Chondrocyte (in vitro differentiated cells): ENCODE measurements around the gene SNHG17. TPM values are rescaled to one million over a fixed set of nuclear protein-coding genes. Genes with fewer than 3 reads are reported as not detected.
"Not testable (repeated sequence)": the region's sequence is repeated elsewhere in the genome, so short reads cannot be mapped to it uniquely, and the experiment has no call there.

Source experiments
- DNase-seq: peaks from one replicate; pipeline ENCODE4 v3.0.0; 2021; ENCODE audit warnings: mixed read lengths, low spot score
- H3K27ac Mint-ChIP-seq: one replicate; pipeline ENCODE4 v1.8.0; 2021; ENCODE audit warnings: mild to moderate bottlenecking, moderate library complexity, mixed read lengths; ENCODE audit not compliant: unreplicated experiment
- H3K27me3 Mint-ChIP-seq: 2 replicates; pipeline ENCODE4 v1.8.0; 2021; ENCODE audit warnings: low read depth, mixed read lengths
- H3K36me3 Mint-ChIP-seq: 2 replicates; pipeline ENCODE4 v1.8.0; 2021; ENCODE audit warnings: low read depth, mixed read lengths
- H3K4me1 Mint-ChIP-seq: 2 replicates; pipeline ENCODE4 v1.8.0; 2021; ENCODE audit warnings: low read depth, mild to moderate bottlenecking, mixed read lengths
- H3K4me3 Mint-ChIP-seq: one replicate; pipeline ENCODE4 v1.8.0; 2021; ENCODE audit warnings: mild to moderate bottlenecking, moderate library complexity, mixed read lengths; ENCODE audit not compliant: unreplicated experiment
- H3K9me3 Mint-ChIP-seq: 2 replicates; pipeline ENCODE4 v1.8.0; 2021; ENCODE audit warnings: low read depth, mixed read lengths
- CTCF ChIP-seq: fragments of 200-600 bp; sonication (generic); IDR thresholded peaks from 2 replicates; pipeline ENCODE4 v1.5.0; 2021; ENCODE audit warnings: antibody characterized with exemption, mild to moderate bottlenecking, moderate library complexity
- total RNA-seq: library from RNA; stranded (reverse); gene quantifications from 3 replicates; pipeline ENCODE4 v1.2.1, GENCODE V29; 2021

The SNHG17 gene
- total RNA-seq, 1 donor from 2014 or later, result 24.1 TPM

DNA sequence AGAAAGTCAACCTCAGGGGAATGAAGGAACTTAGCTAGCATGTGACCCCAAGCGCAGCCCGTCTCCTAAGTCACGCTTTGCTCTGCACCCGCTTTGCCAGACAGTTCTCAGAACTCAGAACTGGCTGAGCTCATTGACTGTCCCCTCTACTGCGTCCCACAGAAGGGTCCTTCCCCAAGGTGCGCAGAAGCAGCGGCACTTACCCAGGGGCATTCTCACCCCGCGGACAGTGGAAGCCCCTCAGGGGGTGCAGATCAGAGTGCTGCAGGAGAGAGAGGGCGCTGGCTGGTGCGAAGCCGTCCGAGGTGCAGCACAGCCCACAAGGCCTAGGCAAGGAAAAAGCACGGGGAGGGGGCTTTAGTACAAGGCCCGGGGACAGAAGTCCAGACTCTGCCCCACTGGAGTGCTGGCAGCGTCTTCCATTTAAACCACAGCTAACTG lies 807 bp downstream of the SNHG17 start:
- DNase-seq, result no peak

DNA sequence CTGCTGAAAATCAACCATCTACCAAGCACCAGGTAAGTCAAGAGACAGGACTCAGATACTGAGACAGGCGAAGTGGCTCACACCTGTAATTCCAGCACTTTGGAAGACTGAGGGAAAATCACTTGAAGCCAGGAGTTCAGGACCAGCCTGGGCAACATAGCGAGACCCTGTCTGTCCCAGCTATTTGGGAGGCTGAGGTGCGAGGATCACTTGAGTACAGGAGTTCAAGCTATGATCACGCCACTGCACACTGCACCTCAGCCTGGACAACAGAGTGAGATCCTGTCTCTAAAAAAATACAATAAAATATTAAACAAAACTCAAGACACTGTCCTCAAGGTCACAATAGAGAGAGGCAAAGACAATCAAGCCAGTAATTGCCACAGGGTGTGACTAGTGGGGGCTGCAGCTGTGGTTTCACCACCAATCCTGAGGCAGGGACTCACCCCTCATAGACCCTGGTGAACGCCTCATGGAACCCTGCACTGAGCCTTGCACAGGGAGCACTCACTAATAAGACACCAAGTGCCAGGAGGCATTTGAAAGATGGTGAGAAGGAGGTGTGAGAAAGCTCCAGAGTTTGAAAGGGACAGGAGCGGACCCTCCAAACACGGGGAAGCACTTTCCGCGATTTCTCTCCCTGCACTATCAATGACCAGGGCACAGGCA lies 1.7 kb downstream of the SNHG17 start:
- peaks cover 43% of the 10 kb centered on the region for H3K4me1 Mint-ChIP-seq

More for the DNA sequence above, 807 bp downstream of the SNHG17 start:
- Mint-ChIP-seq H3K36me3 (peaks cover 27% of the 10 kb centered on the region), H3K9me3 (peaks cover 2% of the 10 kb centered on the region), H3K4me1 (peaks cover 43% of the 10 kb centered on the region), H3K4me3 (peak overlapping the region; percentile 94), H3K27ac (peak overlapping the region; percentile 97), H3K27me3 (no peaks in the 10 kb centered on the region)
- no peak for TF ChIP-seq CTCF

GRCh38 chr20:38432870-38433269 lies 2.3 kb downstream of the SNHG17 start:
- H3K27ac Mint-ChIP-seq, DNase-seq, H3K27me3 Mint-ChIP-seq, H3K9me3 Mint-ChIP-seq: not testable (repeated sequence)
- H3K4me3 Mint-ChIP-seq, result peak overlapping the region; percentile 94
- peaks cover 47% of the 10 kb centered on the region for H3K4me1 Mint-ChIP-seq
- peaks cover 39% of the 10 kb centered on the region for H3K36me3 Mint-ChIP-seq

More for the DNA sequence above, 1.7 kb downstream of the SNHG17 start:
- Mint-ChIP-seq H3K4me3 (peak overlapping the region; percentile 94), H3K9me3 (peaks cover 2% of the 10 kb centered on the region), H3K36me3 (peaks cover 36% of the 10 kb centered on the region), H3K27me3 (no peaks in the 10 kb centered on the region), H3K27ac (peak overlapping the region; percentile 97)
- no peak for DNase-seq
- TF ChIP-seq CTCF, result no peak

- Mint-ChIP-seq H3K27me3 (no peaks in the 10 kb centered on the region), H3K9me3 (peaks cover 2% of the 10 kb centered on the region), H3K4me1 (peaks cover 52% of the 10 kb centered on the region), H3K36me3 (peaks cover 42% of the 10 kb centered on the region), H3K27ac (no peak overlapping the region), H3K4me3 (no peak overlapping the region)
- TF ChIP-seq CTCF, result no peak
- no peak for DNase-seq
Observed at GRCh38 chr20:38432292-38432691, 2.8 kb downstream of the SNHG17 start.

DNA sequence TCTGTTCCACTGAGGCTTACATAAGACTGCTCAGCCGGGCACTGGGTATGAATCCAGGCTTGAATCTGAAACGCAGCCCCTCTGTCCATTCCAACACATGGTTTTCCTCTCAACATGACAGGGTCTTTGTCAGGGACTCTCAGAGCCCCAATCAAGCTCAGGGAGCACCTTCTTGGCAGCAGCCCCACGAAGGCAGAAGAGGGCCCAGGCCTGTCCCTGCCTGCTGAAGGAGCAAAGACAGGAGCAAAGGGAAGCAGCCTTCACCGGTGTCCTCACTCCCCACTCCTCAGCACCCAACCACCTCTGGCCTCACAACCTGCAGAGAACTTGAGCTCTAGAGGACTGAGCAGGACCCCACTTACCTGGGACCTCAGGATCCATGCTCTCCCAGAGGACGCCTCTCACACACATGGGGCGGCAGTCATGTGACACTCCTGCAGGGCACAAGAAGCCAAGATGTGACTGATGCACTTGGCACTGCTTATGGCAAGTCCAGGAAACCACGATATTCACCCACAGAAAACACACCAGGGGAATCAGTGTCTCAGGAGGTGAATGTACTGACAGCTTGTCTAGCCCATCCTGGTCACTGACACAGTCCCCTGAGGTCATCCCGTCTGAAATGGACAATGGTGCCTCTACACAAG lies 4.3 kb downstream of the SNHG17 start:
- Mint-ChIP-seq H3K27me3 (no peaks in the 10 kb centered on the region), H3K36me3 (peaks cover 52% of the 10 kb centered on the region), H3K4me1 (peaks cover 67% of the 10 kb centered on the region), H3K4me3 (no peak overlapping the region), H3K9me3 (peaks cover 2% of the 10 kb centered on the region), H3K27ac (no peak overlapping the region)
- no peak for DNase-seq
- TF ChIP-seq CTCF, result no peak
